Loucy (cell line): ENCODE measurements around the gene TLR3.
"Not testable (repeated sequence)": the region's sequence is repeated elsewhere in the genome, so short reads cannot be mapped to it uniquely, and the experiment has no call there.

ENCODE experiments used
- H2AFZ ChIP-seq: fragments of 200-600 bp; sonication (generic); 2 replicates; pipeline ENCODE4 v1.6.0; 2016; ENCODE audit warnings: antibody characterized with exemption, mild to moderate bottlenecking, low read length, moderate library complexity
- H3F3A ChIP-seq: fragments of 200-600 bp; 2 replicates; pipeline ENCODE4 v1.6.0; 2016; ENCODE audit warnings: antibody characterized with exemption, low read depth, mild to moderate bottlenecking
- H3K27me3 ChIP-seq: fragments of 200-600 bp; sonication (generic); 2 replicates; pipeline ENCODE4 v1.6.1; 2014; ENCODE audit warnings: low read length, mild to moderate bottlenecking; ENCODE audit not compliant: insufficient read depth, poor library complexity, severe bottlenecking
- H3K36me3 ChIP-seq: fragments of 200-600 bp; sonication (generic); 2 replicates; pipeline ENCODE4 v1.6.1; 2016; ENCODE audit warnings: low read length; ENCODE audit not compliant: insufficient read depth
- H3K4me1 ChIP-seq: fragments of 200-600 bp; sonication (generic); 2 replicates; pipeline ENCODE4 v1.5.1; 2014; ENCODE audit warnings: low read length, mild to moderate bottlenecking; ENCODE audit not compliant: insufficient read depth, poor library complexity, severe bottlenecking
- H3K4me2 ChIP-seq: fragments of 200-600 bp; sonication (generic); 2 replicates; pipeline ENCODE4 v1.6.0; 2014; ENCODE audit warnings: antibody characterized with exemption, low read length, low read depth, mild to moderate bottlenecking; ENCODE audit not compliant: poor library complexity, severe bottlenecking
- H3K4me3 ChIP-seq: fragments of 200-600 bp; sonication (generic); 2 replicates; pipeline ENCODE4 v1.5.1; 2014; ENCODE audit warnings: low read length, mild to moderate bottlenecking, mixed read lengths; ENCODE audit not compliant: poor library complexity, severe bottlenecking
- H3K79me2 ChIP-seq: fragments of 200-600 bp; sonication (generic); 2 replicates; pipeline ENCODE4 v1.6.1; 2014; ENCODE audit warnings: low read length; ENCODE audit not compliant: insufficient read depth
- H3K9ac ChIP-seq: fragments of 200-600 bp; sonication (generic); 2 replicates; pipeline ENCODE4 v1.6.0; 2014; ENCODE audit warnings: mild to moderate bottlenecking, low read depth, low read length, moderate library complexity; ENCODE audit not compliant: poor library complexity, severe bottlenecking
- H3K9me2 ChIP-seq: fragments of 200-600 bp; sonication (generic); replicated peaks from 2 replicates; pipeline ENCODE4 v1.6.1; 2016; ENCODE audit warnings: low read depth, low read length, mixed read lengths
- H3K9me3 ChIP-seq: fragments of 200-600 bp; sonication (generic); 2 replicates; pipeline ENCODE4 v1.6.1; 2014; ENCODE audit warnings: mild to moderate bottlenecking, antibody characterized with exemption, low read length, low read depth; ENCODE audit not compliant: insufficient read depth
- H4K20me1 ChIP-seq: fragments of 200-600 bp; sonication (generic); 2 replicates; pipeline ENCODE4 v1.6.0; 2014; ENCODE audit warnings: antibody characterized with exemption, low read length, mild to moderate bottlenecking; ENCODE audit not compliant: insufficient read depth, poor library complexity, severe bottlenecking
- EZH2phosphoT487 ChIP-seq: fragments of 200-600 bp; IDR thresholded peaks from 2 replicates; pipeline ENCODE4 v1.6.1; 2018; ENCODE audit warnings: antibody characterized with exemption, mild to moderate bottlenecking, moderate library complexity, borderline replicate concordance
- TF ChIP-seq, protein P1 (sequence below): fragments of 200-600 bp; sonication (generic); conservative IDR thresholded peaks from 2 replicates; pipeline ENCODE4 v1.5.1; 2014; ENCODE audit warnings: mild to moderate bottlenecking, antibody characterized with exemption, low read length

Gene TLR3

DNA sequence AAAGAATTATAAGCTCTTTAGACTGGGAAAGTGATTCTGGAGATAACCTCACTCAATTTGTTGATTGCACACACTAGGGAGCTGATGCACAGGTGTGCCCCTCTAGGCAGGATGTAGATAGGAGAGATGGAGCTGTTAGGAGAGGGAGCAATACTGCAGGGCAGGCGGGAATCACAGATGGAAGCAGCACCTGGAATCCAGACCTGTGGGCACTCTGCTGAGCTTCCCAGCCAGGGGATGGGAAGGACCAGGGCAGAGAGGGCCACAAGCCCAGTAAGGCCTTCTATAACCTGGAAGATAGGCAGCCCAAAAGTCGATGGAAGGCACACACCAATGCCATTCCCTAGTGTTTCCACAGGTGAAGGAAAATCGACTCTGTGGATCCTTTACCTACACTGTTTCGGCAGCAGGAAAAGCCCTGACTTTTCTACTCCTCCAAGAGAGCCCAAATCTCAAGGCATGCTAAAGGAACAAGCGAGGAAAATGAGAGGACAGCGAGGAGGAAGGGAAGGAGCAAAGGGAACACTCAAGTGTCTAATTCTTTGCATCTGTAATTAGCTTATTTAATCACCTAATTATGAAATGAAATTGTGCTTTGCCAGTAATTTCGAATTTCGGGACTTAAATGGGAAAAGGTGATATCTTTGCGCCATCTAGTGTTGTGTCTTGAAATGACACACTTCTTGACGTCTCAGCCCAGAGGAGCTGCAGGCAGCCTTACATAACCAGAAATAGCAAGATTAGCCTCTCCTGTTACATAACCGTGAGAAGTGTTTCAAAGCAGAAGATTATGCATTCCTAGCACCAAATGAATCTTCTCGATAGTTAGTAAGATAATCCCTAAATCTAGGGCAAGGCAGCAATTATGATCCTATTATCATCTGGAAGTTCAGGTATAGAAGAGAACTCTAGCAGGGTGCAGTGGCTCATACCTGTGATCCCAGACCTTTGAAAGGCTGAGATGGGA, 31.0 kb upstream of the TLR3 start:
- H3K4me3 ChIP-seq = no peak overlapping the region
- no peak overlapping the region for H2AFZ ChIP-seq
- no peaks in the 10 kb centered on the region for H3K79me2 ChIP-seq
- H3K4me2 ChIP-seq = no peak overlapping the region
- no peaks in the 10 kb centered on the region for H3K4me1 ChIP-seq
- no peaks in the 10 kb centered on the region for H3F3A ChIP-seq
- H3K36me3 ChIP-seq = no peaks in the 10 kb centered on the region
- no peaks in the 10 kb centered on the region; the same call in 1 of the 2 replicates for H3K9me3 ChIP-seq
- no peaks in the 10 kb centered on the region for H3K9me2 ChIP-seq
- TF ChIP-seq, protein P1, sequence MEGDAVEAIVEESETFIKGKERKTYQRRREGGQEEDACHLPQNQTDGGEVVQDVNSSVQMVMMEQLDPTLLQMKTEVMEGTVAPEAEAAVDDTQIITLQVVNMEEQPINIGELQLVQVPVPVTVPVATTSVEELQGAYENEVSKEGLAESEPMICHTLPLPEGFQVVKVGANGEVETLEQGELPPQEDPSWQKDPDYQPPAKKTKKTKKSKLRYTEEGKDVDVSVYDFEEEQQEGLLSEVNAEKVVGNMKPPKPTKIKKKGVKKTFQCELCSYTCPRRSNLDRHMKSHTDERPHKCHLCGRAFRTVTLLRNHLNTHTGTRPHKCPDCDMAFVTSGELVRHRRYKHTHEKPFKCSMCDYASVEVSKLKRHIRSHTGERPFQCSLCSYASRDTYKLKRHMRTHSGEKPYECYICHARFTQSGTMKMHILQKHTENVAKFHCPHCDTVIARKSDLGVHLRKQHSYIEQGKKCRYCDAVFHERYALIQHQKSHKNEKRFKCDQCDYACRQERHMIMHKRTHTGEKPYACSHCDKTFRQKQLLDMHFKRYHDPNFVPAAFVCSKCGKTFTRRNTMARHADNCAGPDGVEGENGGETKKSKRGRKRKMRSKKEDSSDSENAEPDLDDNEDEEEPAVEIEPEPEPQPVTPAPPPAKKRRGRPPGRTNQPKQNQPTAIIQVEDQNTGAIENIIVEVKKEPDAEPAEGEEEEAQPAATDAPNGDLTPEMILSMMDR = peak; percentile 86
- TF ChIP-seq EZH2phosphoT487 = no peak
- H3K9ac ChIP-seq = no peak overlapping the region
- no peaks in the 10 kb centered on the region for H3K27me3 ChIP-seq
- no peaks in the 10 kb centered on the region for H4K20me1 ChIP-seq

DNA sequence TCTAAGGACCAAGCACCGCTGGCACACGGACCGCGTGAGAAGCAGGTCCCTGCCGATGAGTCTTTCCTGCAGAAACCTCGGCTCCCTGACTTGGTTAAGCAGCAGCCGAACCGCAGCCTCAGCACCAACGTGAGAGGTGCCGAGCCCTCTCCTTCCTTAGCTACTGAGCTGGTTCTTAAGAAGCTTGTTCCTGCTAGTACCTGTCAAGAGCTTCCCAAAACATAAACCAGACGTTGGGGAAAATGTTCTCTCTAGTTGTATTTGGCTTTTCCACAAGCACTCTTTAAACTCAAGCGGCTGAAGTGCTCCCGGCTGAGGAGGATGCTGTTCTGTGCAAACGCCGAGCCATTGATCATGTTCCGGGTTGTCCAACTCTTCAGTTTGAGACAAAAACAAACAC, 29.3 kb upstream of the TLR3 start:
- Histone ChIP-seq H3K4me3 (no peak overlapping the region), H3K27me3 (no peaks in the 10 kb centered on the region), H3K36me3 (no peaks in the 10 kb centered on the region), H3F3A (no peaks in the 10 kb centered on the region), H4K20me1 (no peaks in the 10 kb centered on the region), H3K9ac (no peak overlapping the region), H3K9me2 (no peaks in the 10 kb centered on the region), H3K9me3 (no peaks in the 10 kb centered on the region; the same call in 1 of the 2 replicates), H2AFZ (no peak overlapping the region), H3K4me2 (no peak overlapping the region), H3K4me1 (no peaks in the 10 kb centered on the region), H3K79me2 (no peaks in the 10 kb centered on the region)
- no peak for TF ChIP-seq EZH2phosphoT487
- TF ChIP-seq, protein P1 = no peak

DNA sequence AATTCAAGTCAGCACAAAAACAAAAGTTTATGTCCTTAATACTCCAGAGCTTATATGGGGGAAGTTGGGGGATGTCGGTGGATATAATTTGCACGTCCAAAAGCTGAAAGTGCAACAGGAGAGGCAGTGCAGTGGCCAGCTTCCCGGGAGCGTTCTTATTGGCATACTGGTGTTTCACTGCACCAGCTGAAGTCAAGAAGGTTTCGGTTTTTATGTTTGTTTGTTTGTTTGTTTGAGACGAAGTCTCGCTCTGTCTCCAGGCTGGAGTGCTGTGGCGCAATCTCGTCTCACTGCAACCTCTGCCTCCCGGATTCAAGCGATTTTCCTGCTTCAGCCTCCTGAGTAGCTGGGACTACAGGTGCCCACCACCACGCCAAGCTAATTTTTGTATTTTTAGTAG, 28.6 kb upstream of the TLR3 start:
- Histone ChIP-seq H3K4me3 (no peak overlapping the region), H3K4me1 (no peaks in the 10 kb centered on the region), H3K9ac (no peak overlapping the region), H3F3A (no peaks in the 10 kb centered on the region), H3K27me3 (no peaks in the 10 kb centered on the region), H4K20me1 (no peaks in the 10 kb centered on the region), H2AFZ (no peak overlapping the region), H3K4me2 (no peak overlapping the region), H3K9me3 (no peaks in the 10 kb centered on the region; the same call in 1 of the 2 replicates), H3K79me2 (no peaks in the 10 kb centered on the region), H3K36me3 (no peaks in the 10 kb centered on the region), H3K9me2 (no peaks in the 10 kb centered on the region)
- TF ChIP-seq EZH2phosphoT487 = no peak
- TF ChIP-seq, protein P1 = no peak

DNA sequence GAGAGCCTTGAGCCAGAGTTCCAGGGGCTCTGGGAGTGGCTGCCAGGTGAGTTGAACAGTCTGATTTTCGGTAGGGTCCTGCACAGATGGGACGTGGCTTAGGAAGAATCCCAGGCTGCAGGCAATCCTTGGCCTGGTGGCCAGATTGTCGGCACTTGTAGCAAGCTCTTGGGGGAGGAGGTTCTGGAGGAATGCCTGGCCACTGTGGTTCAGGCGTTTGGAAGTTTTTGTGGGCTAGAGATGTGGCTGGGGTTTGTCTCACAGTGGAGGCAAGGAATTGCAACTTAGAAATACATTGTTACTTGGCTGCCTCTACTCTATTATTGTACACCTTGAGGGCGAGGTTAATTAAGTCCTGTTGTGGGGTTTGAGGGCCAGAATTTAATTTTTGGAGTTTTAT, 21.5 kb upstream of the TLR3 start:
- H3K4me2 ChIP-seq, H3K4me3 ChIP-seq, H2AFZ ChIP-seq, H3K9me2 ChIP-seq, H3K4me1 ChIP-seq, H3F3A ChIP-seq, H3K79me2 ChIP-seq, H4K20me1 ChIP-seq, H3K9ac ChIP-seq, H3K27me3 ChIP-seq, H3K36me3 ChIP-seq, H3K9me3 ChIP-seq: not testable (repeated sequence)

GRCh38 chr4:186050135-186050534, 18.8 kb upstream of the TLR3 start:
- not testable (repeated sequence) for H3K4me3 ChIP-seq, H3K27me3 ChIP-seq, H3K9me2 ChIP-seq, H3K79me2 ChIP-seq, H3K9ac ChIP-seq, H3K4me1 ChIP-seq, H3K36me3 ChIP-seq, H3K9me3 ChIP-seq, H3F3A ChIP-seq, H3K4me2 ChIP-seq, H2AFZ ChIP-seq, H4K20me1 ChIP-seq
